Endothelial cell of umbilical vein (primary cell): ENCODE data around the gene HMCN1. TPM values are rescaled to one million over a fixed set of nuclear protein-coding genes. Genes with fewer than 3 reads are reported as not detected.

Source experiments
- BruUV-seq: library from RNA; stranded (reverse); fragments of 400-500 nt; replicated peaks from 2 replicates; lab custom pipeline; 2021; lab: Mats Ljungman, UMichigan
- CTCF ChIA-PET: fragments of 300-600, 350-600 bp; sonication (Branson Sonifier 250); formaldehyde crosslinking; loops from one replicate; lab custom pipeline; 2021; ENCODE audit warnings: antibody characterized with exemption, inconsistent platforms; lab: Charles Lee
- POLR2A ChIA-PET: fragments of 300-600, 350-600 bp; sonication (Branson Sonifier 250); formaldehyde crosslinking; loops from one replicate; lab custom pipeline; 2021; ENCODE audit warnings: antibody characterized with exemption, inconsistent platforms; lab: Charles Lee
- DNase-seq: peaks from one replicate; pipeline ENCODE4 v3.0.0-alpha.2; 2011; ENCODE audit warnings: low read depth, low spot score
- FAIRE-seq: peaks from 2 replicates; lab custom pipeline; 2011; peaks lifted over from hg19 to GRCh38; lab: Jason Lieb, UNC
- H2AFZ ChIP-seq: 2 replicates; pipeline ENCODE4 v1.6.0; 2012; ENCODE audit warnings: low read depth, low read length, control low read depth, inconsistent platforms
- H3K27ac ChIP-seq: 2 replicates; pipeline ENCODE4 v1.5.1; 2011; ENCODE audit warnings: low read depth, mild to moderate bottlenecking, control low read depth, low read length, moderate library complexity; ENCODE audit not compliant: insufficient read depth
- H3K27me3 ChIP-seq, 2 experiments: 2 replicates each; pipeline versions ENCODE4 v1.6.0 to v1.6.1; 2011; ENCODE audit warnings: low read length in 2 of 2, mixed read lengths in 1 of 2; ENCODE audit not compliant: control insufficient read depth in 2 of 2, insufficient read depth in 2 of 2
- H3K36me3 ChIP-seq, 2 experiments: 2 replicates in 1 of 2; 3 replicates in 1 of 2; pipeline ENCODE4 v1.5.1; 2011; ENCODE audit warnings: low read length in 2 of 2, mild to moderate bottlenecking in 1 of 2, moderate library complexity in 1 of 2; ENCODE audit not compliant: control insufficient read depth in 2 of 2, insufficient read depth in 2 of 2; ENCODE audit errors: extremely low read depth in 1 of 2
- H3K4me1 ChIP-seq: 3 replicates; pipeline ENCODE4 v1.5.1; 2011; ENCODE audit warnings: mild to moderate bottlenecking, low read length; ENCODE audit not compliant: control insufficient read depth, insufficient read depth; ENCODE audit errors: extremely low read depth
- H3K4me2 ChIP-seq: 2 replicates; pipeline ENCODE4 v1.6.1; 2011; ENCODE audit warnings: low read length, control low read depth, mixed read lengths; ENCODE audit not compliant: insufficient read depth
- H3K4me3 ChIP-seq, 3 experiments: fragments of 200-600 bp in 1 of 3; sonication (generic), shearing (Covaris generic) in 1 of 3; replicated peaks in 1 of 3; 2 replicates each; pipeline ENCODE4 v1.5.1; 2011 to 2016; ENCODE audit warnings: control low read depth in 3 of 3, low read length in 3 of 3, mild to moderate bottlenecking in 2 of 3, inconsistent platforms in 1 of 3, low read depth in 1 of 3, moderate library complexity in 1 of 3; ENCODE audit not compliant: insufficient read depth in 1 of 3
- H3K79me2 ChIP-seq: 2 replicates; pipeline ENCODE4 v1.6.0; 2012; ENCODE audit warnings: low read length, inconsistent platforms; ENCODE audit not compliant: control insufficient read depth, insufficient read depth
- H3K9ac ChIP-seq: replicated peaks from 2 replicates; pipeline ENCODE3; 2011; ENCODE audit warnings: low read length, control low read depth; ENCODE audit not compliant: insufficient read depth; ENCODE audit errors: extremely low read depth
- H3K9me1 ChIP-seq: replicated peaks from 3 replicates; pipeline ENCODE4 v1.6.0; 2011; ENCODE audit warnings: mild to moderate bottlenecking, low read length; ENCODE audit not compliant: control insufficient read depth, insufficient read depth; ENCODE audit errors: extremely low read depth
- H3K9me3 ChIP-seq: replicated peaks from 2 replicates; pipeline ENCODE4 v1.5.1; 2012; ENCODE audit warnings: low read length, inconsistent platforms; ENCODE audit not compliant: control insufficient read depth, insufficient read depth
- H4K20me1 ChIP-seq: replicated peaks from 2 replicates; pipeline ENCODE3; 2011; ENCODE audit warnings: mild to moderate bottlenecking, low read length; ENCODE audit not compliant: control insufficient read depth, insufficient read depth; ENCODE audit errors: extremely low read depth
- EZH2 ChIP-seq: IDR thresholded peaks from 2 replicates; pipeline ENCODE4 v1.6.1; 2012; ENCODE audit warnings: borderline replicate concordance, low read depth, mild to moderate bottlenecking, moderate library complexity, low read length, inconsistent platforms; ENCODE audit not compliant: severe bottlenecking
- FOS ChIP-seq: IDR thresholded peaks from 2 replicates; pipeline ENCODE4 v1.6.1; 2011; ENCODE audit warnings: mild to moderate bottlenecking, low read length, moderate library complexity, borderline replicate concordance; ENCODE audit not compliant: insufficient read depth
- GATA2 ChIP-seq: IDR thresholded peaks from 2 replicates; pipeline ENCODE4 v1.7.0; 2011; ENCODE audit warnings: low read depth, mild to moderate bottlenecking, moderate library complexity, mixed read lengths, low read length; ENCODE audit not compliant: insufficient read length, insufficient read depth
- JUN ChIP-seq: IDR thresholded peaks from 2 replicates; pipeline ENCODE4 v1.6.1; 2011; ENCODE audit warnings: borderline replicate concordance, low read depth; ENCODE audit not compliant: insufficient read length, insufficient read depth
- MAX ChIP-seq: IDR thresholded peaks from 2 replicates; pipeline ENCODE4 v1.6.1; 2011; ENCODE audit not compliant: insufficient read depth, insufficient read length
- MYC ChIP-seq: IDR thresholded peaks from one replicate; pipeline ENCODE4 v1.6.1; 2011; ENCODE audit warnings: mild to moderate bottlenecking, low read depth, low read length
- POLR2A ChIP-seq: IDR thresholded peaks from 2 replicates; pipeline ENCODE4 v1.6.1; 2012; ENCODE audit warnings: low read depth, mild to moderate bottlenecking, control low read depth, low read length
- POLR2AphosphoS5 ChIP-seq: IDR thresholded peaks from 2 replicates; pipeline ENCODE4 v1.6.1; 2012; ENCODE audit warnings: low read depth, mild to moderate bottlenecking, control low read depth, low read length, moderate library complexity; ENCODE audit not compliant: insufficient read depth
- dilution Hi-C: fragments of 300-500 bp; cut with MboI; formaldehyde crosslinking; loops from one replicate; pipeline ENCODE4 v1.15.0; 2019; ENCODE audit warnings: low sequenced_read_pairs; ENCODE audit not compliant: extremely low pct_ligation_motif_present
- intact Hi-C: fragments of 100-400 bp; cut with micrococcal nuclease; formaldehyde crosslinking; loops from one replicate; pipeline ENCODE4 v1.10.0; 2022
- polyA plus RNA-seq, 4 experiments: library from polyadenylated mRNA; depleted of rRNA in 3 of 4; stranded (reverse) in 3 of 4; unstranded in 1 of 4; fragments of >200 nt; gene quantifications; 2 replicates each; pipeline versions ENCODE4 v1.2.1 to v1.2.3, GENCODE V29; 2011 to 2012; ENCODE audit warnings: missing spikeins in 1 of 4
- total RNA-seq: library from RNA; stranded (reverse); gene quantifications from 2 replicates; pipeline ENCODE4 v1.2.3, GENCODE V29; 2021
- TF ChIP-seq, protein P1 (sequence below), 2 donors: IDR thresholded peaks; 1 replicate in 1 of 2; 2 replicates in 1 of 2; pipeline ENCODE4 v1.5.1; 2011; ENCODE audit warnings: low read length in 2 of 2, mild to moderate bottlenecking in 2 of 2, moderate library complexity in 2 of 2, control low read depth in 1 of 2, inconsistent platforms in 1 of 2, low read depth in 1 of 2; ENCODE audit not compliant: insufficient read depth in 1 of 2; ENCODE audit errors: extremely low read depth in 1 of 2

The HMCN1 gene
- total and polyA plus RNA-seq, 2 donors (not counting 3 experiments of a cell fraction or from before 2014, with no cell fraction given): 10.3 to 16.0 TPM

DNA sequence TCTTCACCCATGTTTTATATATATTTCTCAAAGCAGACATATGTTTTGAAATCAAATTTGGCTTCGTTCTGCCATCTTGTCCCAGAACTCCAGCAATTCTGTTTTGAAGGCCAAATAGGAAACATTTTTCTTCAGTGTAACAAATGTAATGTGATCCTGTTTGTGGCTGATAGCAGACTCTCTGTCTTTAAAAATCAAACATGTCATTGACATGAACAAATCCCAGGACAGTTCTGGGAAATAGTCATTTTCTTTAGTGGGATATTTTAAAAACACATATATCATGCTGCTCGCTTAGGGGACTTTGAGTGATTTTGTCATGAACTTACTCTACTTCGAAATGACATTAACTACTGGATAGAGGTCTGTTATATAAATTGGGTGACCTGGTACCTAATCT lies 51.4 kb downstream of the HMCN1 start:
- Histone ChIP-seq H3K9me1 (no peaks in the 10 kb centered on the region), H3K4me1 (peaks cover 6% of the 10 kb centered on the region), H3K79me2 (no peaks in the 10 kb centered on the region), H2AFZ (no peak overlapping the region), H3K27me3 (no peaks in the 10 kb centered on the region), H3K9me3 (no peaks in the 10 kb centered on the region), H3K27ac (no peak overlapping the region), H3K9ac (no peak overlapping the region), H3K36me3 (no peaks in the 10 kb centered on the region), H3K4me2 (no peak overlapping the region), H4K20me1 (no peaks in the 10 kb centered on the region), H3K4me3 (no peak overlapping the region)
- intact Hi-C loops (no loop called here), dilution Hi-C loops (no loop called here)
- POLR2A ChIA-PET: no interaction called here
- no TSS peak for BruUV-seq
- TF ChIP-seq GATA2 (no peak), FOS (no peak), POLR2AphosphoS5 (no peak)
- TF ChIP-seq, protein P1, sequence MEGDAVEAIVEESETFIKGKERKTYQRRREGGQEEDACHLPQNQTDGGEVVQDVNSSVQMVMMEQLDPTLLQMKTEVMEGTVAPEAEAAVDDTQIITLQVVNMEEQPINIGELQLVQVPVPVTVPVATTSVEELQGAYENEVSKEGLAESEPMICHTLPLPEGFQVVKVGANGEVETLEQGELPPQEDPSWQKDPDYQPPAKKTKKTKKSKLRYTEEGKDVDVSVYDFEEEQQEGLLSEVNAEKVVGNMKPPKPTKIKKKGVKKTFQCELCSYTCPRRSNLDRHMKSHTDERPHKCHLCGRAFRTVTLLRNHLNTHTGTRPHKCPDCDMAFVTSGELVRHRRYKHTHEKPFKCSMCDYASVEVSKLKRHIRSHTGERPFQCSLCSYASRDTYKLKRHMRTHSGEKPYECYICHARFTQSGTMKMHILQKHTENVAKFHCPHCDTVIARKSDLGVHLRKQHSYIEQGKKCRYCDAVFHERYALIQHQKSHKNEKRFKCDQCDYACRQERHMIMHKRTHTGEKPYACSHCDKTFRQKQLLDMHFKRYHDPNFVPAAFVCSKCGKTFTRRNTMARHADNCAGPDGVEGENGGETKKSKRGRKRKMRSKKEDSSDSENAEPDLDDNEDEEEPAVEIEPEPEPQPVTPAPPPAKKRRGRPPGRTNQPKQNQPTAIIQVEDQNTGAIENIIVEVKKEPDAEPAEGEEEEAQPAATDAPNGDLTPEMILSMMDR (IDR thresholded peaks at IDR 0.05; ENCODE audit: extremely low read depth in 1 of 2, insufficient read depth in 1 of 2, low read depth in 1 of 2, low read length in 2 of 2): no peak
- CTCF ChIA-PET: interaction anchor here (1.1 to 2.0 kb wide), 3 partner anchors 12 to 28 kb away, joined by 3 to 6 read pairs (median 5); no protein-coding TSS in a partner anchor
- DNase-seq (no peak), FAIRE-seq (no peak)

DNA sequence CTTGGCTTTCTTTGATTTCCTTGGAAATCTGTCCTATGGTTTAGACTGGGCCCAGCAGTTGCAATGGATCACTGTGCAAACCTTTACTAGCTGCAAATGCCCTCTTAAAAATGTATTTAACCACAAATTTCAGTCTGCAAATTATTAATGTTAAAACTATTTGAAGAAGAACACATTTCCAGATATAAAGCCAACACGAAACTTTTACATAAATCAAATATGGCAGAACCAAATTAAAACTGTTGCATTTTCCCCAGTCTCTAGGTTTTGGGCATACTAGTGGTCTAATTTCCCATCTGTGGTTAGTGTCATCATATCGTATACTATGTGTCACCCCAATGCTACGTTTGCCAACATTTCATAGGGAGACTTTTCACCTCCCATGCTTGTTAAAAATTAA lies 52.3 kb downstream of the HMCN1 start:
- no peaks in the 10 kb centered on the region for H3K27me3 ChIP-seq
- no peak overlapping the region for H3K27ac ChIP-seq
- DNase-seq (no peak), FAIRE-seq (no peak)
- no peak overlapping the region for H2AFZ ChIP-seq
- TF ChIP-seq FOS (no peak), EZH2 (no peak), POLR2AphosphoS5 (no peak), JUN (no peak), GATA2 (no peak), MYC (no peak), MAX (no peak), POLR2A (no peak)
- TF ChIP-seq, protein P1 (IDR thresholded peaks at IDR 0.05; ENCODE audit: extremely low read depth in 1 of 2, insufficient read depth in 1 of 2, low read depth in 1 of 2, low read length in 2 of 2): no peak
- H3K36me3 ChIP-seq: no peaks in the 10 kb centered on the region
- H3K9me1 ChIP-seq: no peaks in the 10 kb centered on the region
- CTCF ChIA-PET: interaction anchor here (1.1 to 2.0 kb wide), 3 partner anchors 13 to 27 kb away, joined by 3 to 6 read pairs (median 5); no protein-coding TSS in a partner anchor
- no peaks in the 10 kb centered on the region for H3K9me3 ChIP-seq
- H3K4me1 ChIP-seq: peaks cover 6% of the 10 kb centered on the region
- BruUV-seq: no TSS peak
- H3K9ac ChIP-seq: no peak overlapping the region
- intact Hi-C loops (no loop called here), dilution Hi-C loops (no loop called here)
- no peak overlapping the region for H3K4me3 ChIP-seq
- no peaks in the 10 kb centered on the region for H3K79me2 ChIP-seq
- H3K4me2 ChIP-seq: no peak overlapping the region
- H4K20me1 ChIP-seq: no peaks in the 10 kb centered on the region
- POLR2A ChIA-PET: no interaction called here
